ENCODE measurements around the gene GPC5.

GRCh38 chr13:92429231-92429630 is 1030.8 kb downstream of the GPC5 start:
- TF ChIP-seq CTCF (IDR thresholded peaks at IDR 0.05; ENCODE audit: low read length) = no peak
- no peak for TF ChIP-seq EZH2 (IDR thresholded peaks at IDR 0.05; ENCODE audit: borderline replicate concordance, low read length)

Measured in OCI-LY1 (cell line).